ENCODE data around the gene GDPD5. TPM values are rescaled to one million over a fixed set of nuclear protein-coding genes. Genes with fewer than 3 reads are reported as not detected.

GDPD5 gene
- total RNA-seq, 1 experiment from 2014 or later: 28.6 TPM

DNA sequence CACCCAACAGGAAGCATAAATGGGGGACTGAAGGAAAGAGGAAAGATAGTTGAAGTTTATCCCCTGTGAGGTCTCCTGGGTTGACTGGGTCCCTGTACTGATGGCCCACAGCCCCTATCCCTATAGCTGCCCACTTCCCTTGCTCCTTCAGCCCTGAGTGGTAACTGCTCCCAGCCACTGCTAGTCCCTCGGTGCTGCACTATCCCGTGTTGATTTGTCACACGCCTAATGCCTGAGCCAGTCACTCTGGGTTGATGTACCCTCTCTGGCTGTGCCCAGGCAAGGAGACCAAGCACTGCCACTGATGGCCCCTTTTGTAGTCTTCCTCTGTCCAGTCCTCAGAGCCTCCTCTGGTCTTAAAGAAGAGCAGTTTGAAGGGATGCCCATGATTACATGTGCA, 9.6 kb downstream of the GDPD5 start:
- TF ChIP-seq CTCF (IDR thresholded peaks at IDR 0.05; ENCODE audit: insufficient read depth in 1 of 2, low read depth in 1 of 2, low read length in 1 of 2, severe bottlenecking in 1 of 2, unreplicated experiment in 1 of 2): no peak
- peaks cover 12% of the 10 kb centered on the region for H3K4me1 Mint-ChIP-seq (ENCODE audit: low read depth, unreplicated experiment)
- H3K9me3 ChIP-seq: no peaks in the 10 kb centered on the region
- ChIA-PET POLR2A (interaction anchor here (0.5 kb wide), 1 partner anchor 164 kb away, joined by 4 read pairs; no protein-coding TSS in a partner anchor), CTCF (no interaction called here)
- no peak for DNase-seq
- peaks cover 27% of the 10 kb centered on the region for H3K4me1 ChIP-seq
- H3K27me3 Mint-ChIP-seq (ENCODE audit: insufficient read depth, unreplicated experiment): no peaks in the 10 kb centered on the region
- intact Hi-C loops (cut with micrococcal nuclease; ENCODE audit: unreplicated experiment): no loop called here
- H3K36me3 Mint-ChIP-seq (ENCODE audit: insufficient read depth, unreplicated experiment): no peaks in the 10 kb centered on the region
- no peaks in the 10 kb centered on the region for H3K27me3 ChIP-seq (replicated peaks; ENCODE audit: control insufficient read depth, insufficient read depth, low read length)
- H3K4me3 Mint-ChIP-seq (ENCODE audit: unreplicated experiment): no peak overlapping the region
- no TSS peak for BruUV-seq (replicated peaks)
- H3K4me3 ChIP-seq (ENCODE audit: low read depth, low read length): no peak overlapping the region
- H3K36me3 ChIP-seq (ENCODE audit: control insufficient read depth, insufficient read depth, low read length): no peaks in the 10 kb centered on the region
- H3K27ac Mint-ChIP-seq (ENCODE audit: unreplicated experiment): no peak overlapping the region
- no peaks in the 10 kb centered on the region for H3K9me3 Mint-ChIP-seq (ENCODE audit: unreplicated experiment)

DNA sequence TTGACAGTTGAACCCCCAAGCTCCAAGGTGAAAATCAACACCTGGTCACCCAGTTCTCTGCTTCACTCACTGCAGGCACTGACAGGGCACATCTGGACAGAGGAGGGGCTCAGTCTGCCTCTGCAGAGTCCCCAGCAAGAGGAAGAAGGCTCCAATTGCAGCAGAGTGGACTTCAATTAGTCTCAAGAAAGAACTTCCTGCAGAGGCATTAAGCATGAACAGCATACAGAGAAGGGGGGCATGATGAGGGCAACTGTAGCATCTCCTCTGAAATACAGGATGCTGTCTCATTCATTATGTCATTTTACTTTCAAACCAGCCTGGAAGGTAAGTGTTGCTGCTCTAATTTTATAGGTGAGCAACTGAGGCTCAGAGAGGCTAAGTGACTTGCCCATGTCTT, 11.1 kb downstream of the GDPD5 start:
- H3K4me3 Mint-ChIP-seq (ENCODE audit: unreplicated experiment): no peak overlapping the region
- CTCF ChIA-PET: no interaction called here
- no peaks in the 10 kb centered on the region for H3K27me3 ChIP-seq (replicated peaks; ENCODE audit: control insufficient read depth, insufficient read depth, low read length)
- no peak overlapping the region for H3K27ac Mint-ChIP-seq (ENCODE audit: unreplicated experiment)
- H3K9me3 Mint-ChIP-seq (ENCODE audit: unreplicated experiment): no peaks in the 10 kb centered on the region
- H3K4me3 ChIP-seq (ENCODE audit: low read depth, low read length): no peak overlapping the region
- no peaks in the 10 kb centered on the region for H3K9me3 ChIP-seq
- peaks cover 20% of the 10 kb centered on the region for H3K4me1 Mint-ChIP-seq (ENCODE audit: low read depth, unreplicated experiment)
- no peaks in the 10 kb centered on the region for H3K36me3 Mint-ChIP-seq (ENCODE audit: insufficient read depth, unreplicated experiment)
- no peak for DNase-seq
- no TSS peak for BruUV-seq (replicated peaks)
- peaks cover 27% of the 10 kb centered on the region for H3K4me1 ChIP-seq
- intact Hi-C loops (cut with micrococcal nuclease; ENCODE audit: unreplicated experiment): no loop called here
- no peaks in the 10 kb centered on the region for H3K27me3 Mint-ChIP-seq (ENCODE audit: insufficient read depth, unreplicated experiment)
- POLR2A ChIA-PET: no interaction called here
- no peak for TF ChIP-seq CTCF (IDR thresholded peaks at IDR 0.05; ENCODE audit: insufficient read depth in 1 of 2, low read depth in 1 of 2, low read length in 1 of 2, severe bottlenecking in 1 of 2, unreplicated experiment in 1 of 2)
- H3K36me3 ChIP-seq (ENCODE audit: control insufficient read depth, insufficient read depth, low read length): no peaks in the 10 kb centered on the region

GRCh38 chr11:75513250-75513649, 12.5 kb downstream of the GDPD5 start:
- CTCF ChIA-PET: no interaction called here
- TF ChIP-seq CTCF (IDR thresholded peaks at IDR 0.05; ENCODE audit: insufficient read depth in 1 of 2, low read depth in 1 of 2, low read length in 1 of 2, severe bottlenecking in 1 of 2, unreplicated experiment in 1 of 2): no peak
- no peaks in the 10 kb centered on the region for H3K27me3 Mint-ChIP-seq (ENCODE audit: insufficient read depth, unreplicated experiment)
- Histone ChIP-seq H3K36me3 (ENCODE audit: control insufficient read depth, insufficient read depth, low read length) (no peaks in the 10 kb centered on the region), H3K9me3 (no peaks in the 10 kb centered on the region), H3K4me1 (peaks cover 20% of the 10 kb centered on the region), H3K4me3 (ENCODE audit: low read depth, low read length) (no peak overlapping the region), H3K27me3 (replicated peaks; ENCODE audit: control insufficient read depth, insufficient read depth, low read length) (no peaks in the 10 kb centered on the region)
- no peaks in the 10 kb centered on the region for H3K9me3 Mint-ChIP-seq (ENCODE audit: unreplicated experiment)
- peaks cover 20% of the 10 kb centered on the region for H3K4me1 Mint-ChIP-seq (ENCODE audit: low read depth, unreplicated experiment)
- no peak overlapping the region for H3K4me3 Mint-ChIP-seq (ENCODE audit: unreplicated experiment)
- POLR2A ChIA-PET: no interaction called here
- DNase-seq: no peak
- no TSS peak for BruUV-seq (replicated peaks)
- no peaks in the 10 kb centered on the region for H3K36me3 Mint-ChIP-seq (ENCODE audit: insufficient read depth, unreplicated experiment)
- no peak overlapping the region for H3K27ac Mint-ChIP-seq (ENCODE audit: unreplicated experiment)
- intact Hi-C loops (cut with micrococcal nuclease; ENCODE audit: unreplicated experiment): no loop called here

Measured in Caco-2 (cell line).